ENCODE results near the gene ACADM. TPM values are rescaled to one million over a fixed set of nuclear protein-coding genes. Genes with fewer than 3 reads are reported as not detected.

ACADM gene
- total and polyA plus RNA-seq, 2 donors (not counting 3 experiments of a cell fraction or from before 2014, with no cell fraction given), result 10.8 to 32.5 TPM

DNA sequence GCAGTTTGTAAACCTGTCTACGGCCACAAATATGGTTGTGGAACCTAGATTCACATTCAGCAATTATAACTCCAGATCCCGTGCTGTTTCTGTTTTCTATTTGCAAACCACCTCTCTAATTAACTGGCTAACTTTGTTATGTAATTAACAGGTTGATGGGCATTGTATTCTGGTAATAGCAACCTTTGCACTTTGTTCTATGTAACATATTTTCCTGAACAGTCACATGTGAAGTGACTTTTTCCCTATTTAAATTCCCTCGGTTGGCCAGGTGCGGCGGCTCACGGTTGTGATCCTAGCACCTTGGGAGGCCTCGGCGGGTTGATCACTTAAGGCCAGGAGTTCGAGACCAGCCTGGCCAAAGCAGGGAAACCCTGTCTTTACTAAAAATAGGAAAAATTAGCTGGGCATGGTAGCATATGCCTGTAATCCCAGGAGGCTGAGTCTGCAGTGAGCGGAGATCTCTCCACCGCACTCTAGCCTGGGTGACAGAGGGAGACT is 1.4 kb downstream of the ACADM start:
- H3K9me3 ChIP-seq (replicated peaks; ENCODE audit: control insufficient read depth, insufficient read depth, low read length), result no peaks in the 10 kb centered on the region
- no peak overlapping the region for H3K27ac ChIP-seq (ENCODE audit: insufficient read depth, low read depth, low read length)
- H3K4me3 ChIP-seq (replicated peaks in 1 of 3; ENCODE audit: insufficient read depth in 1 of 3, low read depth in 1 of 3, low read length in 3 of 3), result peak overlapping the region in 1 of 3 experiments; percentile 99
- ChIA-PET POLR2A (no interaction called here), CTCF (interaction anchor here (1.2 kb wide), 1 partner anchor 493 kb away, joined by 3 read pairs; no protein-coding TSS in a partner anchor)
- H3K27me3 ChIP-seq (ENCODE audit: control insufficient read depth in 2 of 2, insufficient read depth in 2 of 2, low read length in 2 of 2), result no peaks in the 10 kb centered on the region
- peaks cover 15% of the 10 kb centered on the region for H3K4me1 ChIP-seq (ENCODE audit: control insufficient read depth, extremely low read depth, insufficient read depth, low read length)
- H3K4me2 ChIP-seq (ENCODE audit: insufficient read depth, low read length), result peak overlapping the region; percentile 100
- dilution Hi-C loops (cut with MboI; ENCODE audit: extremely low pct_ligation_motif_present, low sequenced_read_pairs) (no loop called here), intact Hi-C loops (cut with micrococcal nuclease) (loop anchor here (2.0 to 10.0 kb wide), 2 partner anchors 39 to 991 kb away; partner anchors contain the start of genes CRYZ and TYW3)
- no TSS peak for BruUV-seq (replicated peaks)
- no peaks in the 10 kb centered on the region for H3K9me1 ChIP-seq (replicated peaks; ENCODE audit: control insufficient read depth, extremely low read depth, insufficient read depth, low read length)
- TF ChIP-seq POLR2A (IDR thresholded peaks at IDR 0.05; ENCODE audit: low read depth, low read length), result no peak
- no peak overlapping the region for H3K9ac ChIP-seq (replicated peaks; ENCODE audit: extremely low read depth, insufficient read depth, low read length)
- no peak overlapping the region for H2AFZ ChIP-seq (ENCODE audit: low read depth, low read length)
- DNase-seq (ENCODE audit: low read depth, low spot score) (no peak), FAIRE-seq (no peak)
- peaks cover 28% of the 10 kb centered on the region for H3K79me2 ChIP-seq (ENCODE audit: control insufficient read depth, insufficient read depth, low read length)
- no peaks in the 10 kb centered on the region for H4K20me1 ChIP-seq (replicated peaks; ENCODE audit: control insufficient read depth, extremely low read depth, insufficient read depth, low read length)
- H3K36me3 ChIP-seq (ENCODE audit: control insufficient read depth in 2 of 2, extremely low read depth in 1 of 2, insufficient read depth in 2 of 2, low read length in 2 of 2), result no peaks in the 10 kb centered on the region

- Histone ChIP-seq H3K36me3 (ENCODE audit: control insufficient read depth in 2 of 2, extremely low read depth in 1 of 2, insufficient read depth in 2 of 2, low read length in 2 of 2) (no peaks in the 10 kb centered on the region), H3K9me3 (replicated peaks; ENCODE audit: control insufficient read depth, insufficient read depth, low read length) (no peaks in the 10 kb centered on the region), H3K27me3 (ENCODE audit: control insufficient read depth in 2 of 2, insufficient read depth in 2 of 2, low read length in 2 of 2) (no peaks in the 10 kb centered on the region), H3K4me1 (ENCODE audit: control insufficient read depth, extremely low read depth, insufficient read depth, low read length) (peaks cover 15% of the 10 kb centered on the region), H3K9me1 (replicated peaks; ENCODE audit: control insufficient read depth, extremely low read depth, insufficient read depth, low read length) (no peaks in the 10 kb centered on the region), H3K79me2 (ENCODE audit: control insufficient read depth, insufficient read depth, low read length) (peaks cover 28% of the 10 kb centered on the region), H3K4me3 (replicated peaks in 1 of 3; ENCODE audit: insufficient read depth in 1 of 3, low read depth in 1 of 3, low read length in 3 of 3) (no peak overlapping the region), H2AFZ (ENCODE audit: low read depth, low read length) (no peak overlapping the region), H3K27ac (ENCODE audit: insufficient read depth, low read depth, low read length) (no peak overlapping the region), H4K20me1 (replicated peaks; ENCODE audit: control insufficient read depth, extremely low read depth, insufficient read depth, low read length) (no peaks in the 10 kb centered on the region), H3K4me2 (ENCODE audit: insufficient read depth, low read length) (no peak overlapping the region), H3K9ac (replicated peaks; ENCODE audit: extremely low read depth, insufficient read depth, low read length) (no peak overlapping the region)
- FAIRE-seq (no peak), DNase-seq (ENCODE audit: low read depth, low spot score) (no peak)
- dilution Hi-C loops (cut with MboI; ENCODE audit: extremely low pct_ligation_motif_present, low sequenced_read_pairs), result no loop called here
- POLR2A ChIA-PET, result no interaction called here
- TF ChIP-seq POLR2A (IDR thresholded peaks at IDR 0.05; ENCODE audit: low read depth, low read length) (no peak), FOS (IDR thresholded peaks at IDR 0.05; ENCODE audit: borderline replicate concordance, insufficient read depth, low read length) (no peak), EZH2 (IDR thresholded peaks at IDR 0.05; ENCODE audit: borderline replicate concordance, low read depth, low read length, severe bottlenecking) (no peak), POLR2AphosphoS5 (IDR thresholded peaks at IDR 0.05; ENCODE audit: insufficient read depth, low read depth, low read length) (no peak), JUN (IDR thresholded peaks at IDR 0.05; ENCODE audit: borderline replicate concordance, insufficient read depth, insufficient read length, low read depth) (no peak), MYC (IDR thresholded peaks at IDR 0.05; ENCODE audit: low read depth, low read length) (no peak), GATA2 (IDR thresholded peaks at IDR 0.05; ENCODE audit: insufficient read depth, insufficient read length, low read depth, low read length) (no peak)
- TF ChIP-seq, protein P1, sequence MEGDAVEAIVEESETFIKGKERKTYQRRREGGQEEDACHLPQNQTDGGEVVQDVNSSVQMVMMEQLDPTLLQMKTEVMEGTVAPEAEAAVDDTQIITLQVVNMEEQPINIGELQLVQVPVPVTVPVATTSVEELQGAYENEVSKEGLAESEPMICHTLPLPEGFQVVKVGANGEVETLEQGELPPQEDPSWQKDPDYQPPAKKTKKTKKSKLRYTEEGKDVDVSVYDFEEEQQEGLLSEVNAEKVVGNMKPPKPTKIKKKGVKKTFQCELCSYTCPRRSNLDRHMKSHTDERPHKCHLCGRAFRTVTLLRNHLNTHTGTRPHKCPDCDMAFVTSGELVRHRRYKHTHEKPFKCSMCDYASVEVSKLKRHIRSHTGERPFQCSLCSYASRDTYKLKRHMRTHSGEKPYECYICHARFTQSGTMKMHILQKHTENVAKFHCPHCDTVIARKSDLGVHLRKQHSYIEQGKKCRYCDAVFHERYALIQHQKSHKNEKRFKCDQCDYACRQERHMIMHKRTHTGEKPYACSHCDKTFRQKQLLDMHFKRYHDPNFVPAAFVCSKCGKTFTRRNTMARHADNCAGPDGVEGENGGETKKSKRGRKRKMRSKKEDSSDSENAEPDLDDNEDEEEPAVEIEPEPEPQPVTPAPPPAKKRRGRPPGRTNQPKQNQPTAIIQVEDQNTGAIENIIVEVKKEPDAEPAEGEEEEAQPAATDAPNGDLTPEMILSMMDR (IDR thresholded peaks at IDR 0.05; ENCODE audit: extremely low read depth in 1 of 2, insufficient read depth in 1 of 2, low read depth in 1 of 2, low read length in 2 of 2), result no peak
- TF ChIP-seq, protein P2, sequence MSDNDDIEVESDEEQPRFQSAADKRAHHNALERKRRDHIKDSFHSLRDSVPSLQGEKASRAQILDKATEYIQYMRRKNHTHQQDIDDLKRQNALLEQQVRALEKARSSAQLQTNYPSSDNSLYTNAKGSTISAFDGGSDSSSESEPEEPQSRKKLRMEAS (IDR thresholded peaks at IDR 0.05; ENCODE audit: insufficient read depth, insufficient read length), result no peak
- intact Hi-C loops (cut with micrococcal nuclease), result loop anchor here (10.0 kb wide), 1 partner anchor 993 kb away; the partner anchor contains the start of genes CRYZ and TYW3
- CTCF ChIA-PET, result no interaction called here
- BruUV-seq (replicated peaks), result no TSS peak
Measured at GRCh38 chr1:75727571-75727970, 3.1 kb downstream of the ACADM start.

Measured in endothelial cell of umbilical vein (primary cell).